OCI-LY3 (cell line): ENCODE results near the gene ANKRD55.

Source experiments
- H2AFZ ChIP-seq: fragments of 200-600, 300-600 bp; shearing (Covaris generic); 2 replicates; pipeline ENCODE4 v1.6.0; 2014; ENCODE audit warnings: antibody characterized with exemption, low read depth, low read length
- H3K27ac ChIP-seq: fragments of 200-600, 300-600 bp; sonication (generic); 2 replicates; pipeline ENCODE4 v1.5.1; 2014; ENCODE audit warnings: mild to moderate bottlenecking, low read length, moderate library complexity, mixed read lengths
- H3K27me3 ChIP-seq: fragments of 200-600, 300-600 bp; sonication (generic); 2 replicates; pipeline ENCODE4 v1.6.1; 2014; ENCODE audit warnings: low read depth, low read length, mixed read lengths
- H3K36me3 ChIP-seq: fragments of 200-600, 300-600 bp; sonication (generic); replicated peaks from 2 replicates; pipeline ENCODE3; 2014; ENCODE audit warnings: low read depth, low read length, mixed read lengths
- H3K4me1 ChIP-seq: fragments of 300-600, 200-600 bp; sonication (generic); 2 replicates; pipeline ENCODE4 v1.6.1; 2014; ENCODE audit warnings: low read length, mixed read lengths
- H3K4me2 ChIP-seq: fragments of 200-600, 300-600 bp; sonication (generic); 2 replicates; pipeline ENCODE4 v1.6.1; 2014; ENCODE audit warnings: low read length, mixed read lengths
- H3K4me3 ChIP-seq: fragments of 300-600, 200-600 bp; sonication (generic); 2 replicates; pipeline ENCODE4 v1.5.1; 2014; ENCODE audit warnings: antibody characterized with exemption, mild to moderate bottlenecking, low read length, moderate library complexity
- H3K79me2 ChIP-seq: fragments of 300-600, 200-600 bp; shearing (Covaris generic); 2 replicates; pipeline ENCODE4 v1.6.1; 2014; ENCODE audit warnings: mild to moderate bottlenecking, low read length, mixed read lengths
- H3K9ac ChIP-seq: fragments of 300-600, 200-600 bp; shearing (Covaris generic); 2 replicates; pipeline ENCODE4 v1.6.0; 2014; ENCODE audit warnings: mild to moderate bottlenecking, low read length, moderate library complexity
- H3K9me3 ChIP-seq: fragments of 200-600, 300-600 bp; shearing (Covaris generic); 2 replicates; pipeline ENCODE4 v1.6.1; 2014; ENCODE audit warnings: low read length, mixed read lengths; ENCODE audit not compliant: insufficient read depth
- H4K20me1 ChIP-seq: fragments of 200-600, 300-600 bp; sonication (generic); 2 replicates; pipeline ENCODE4 v1.6.1; 2016; ENCODE audit warnings: low read length, mixed read lengths; ENCODE audit not compliant: insufficient read depth
- EZH2phosphoT487 ChIP-seq: fragments of 200-600 bp; shearing (Covaris generic); IDR thresholded peaks from 2 replicates; pipeline ENCODE4 v1.6.1; 2018; ENCODE audit warnings: antibody characterized with exemption, mixed run types, low read depth
- TF ChIP-seq, protein P1 (sequence below): fragments of 200-600, 300-600 bp; sonication (generic); IDR thresholded peaks from 2 replicates; pipeline ENCODE4 v1.5.1; 2014; ENCODE audit warnings: antibody characterized with exemption, low read length, low read depth

The ANKRD55 gene

DNA sequence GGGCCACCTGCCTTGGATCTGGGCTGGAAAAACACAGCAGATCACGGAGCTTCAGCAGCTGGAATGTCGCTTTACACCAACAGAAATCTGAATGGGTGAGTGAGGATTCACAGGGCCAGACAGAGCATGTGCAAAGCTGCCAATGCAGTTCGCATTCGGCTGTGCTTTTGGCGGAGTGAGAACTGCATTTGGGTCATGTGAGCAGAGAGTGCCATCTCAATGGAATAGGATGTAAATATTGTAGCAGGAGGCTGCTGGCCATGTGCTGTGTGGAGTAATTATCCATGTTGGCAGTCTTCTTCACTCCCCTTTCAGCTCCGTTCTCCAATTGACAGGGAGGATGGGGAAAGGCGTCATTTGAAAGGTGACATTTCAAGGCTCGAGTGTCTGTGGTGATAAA lies at the start of gene ANKRD55:
TSS of gene ANKRD55 (minus strand) at position 101 of the 400 bp plus-strand sequence. CDS start 417 bp downstream, outside the sequence.
- no peak within 1 kb of the TSS for H2AFZ ChIP-seq
- peaks cover 7% of the 10 kb centered on the region for H3K27me3 ChIP-seq
- no peak within 1 kb of the TSS for H3K27ac ChIP-seq
- H4K20me1 ChIP-seq, result no peaks in the 10 kb centered on the region
- no peak for TF ChIP-seq EZH2phosphoT487
- TF ChIP-seq, protein P1, sequence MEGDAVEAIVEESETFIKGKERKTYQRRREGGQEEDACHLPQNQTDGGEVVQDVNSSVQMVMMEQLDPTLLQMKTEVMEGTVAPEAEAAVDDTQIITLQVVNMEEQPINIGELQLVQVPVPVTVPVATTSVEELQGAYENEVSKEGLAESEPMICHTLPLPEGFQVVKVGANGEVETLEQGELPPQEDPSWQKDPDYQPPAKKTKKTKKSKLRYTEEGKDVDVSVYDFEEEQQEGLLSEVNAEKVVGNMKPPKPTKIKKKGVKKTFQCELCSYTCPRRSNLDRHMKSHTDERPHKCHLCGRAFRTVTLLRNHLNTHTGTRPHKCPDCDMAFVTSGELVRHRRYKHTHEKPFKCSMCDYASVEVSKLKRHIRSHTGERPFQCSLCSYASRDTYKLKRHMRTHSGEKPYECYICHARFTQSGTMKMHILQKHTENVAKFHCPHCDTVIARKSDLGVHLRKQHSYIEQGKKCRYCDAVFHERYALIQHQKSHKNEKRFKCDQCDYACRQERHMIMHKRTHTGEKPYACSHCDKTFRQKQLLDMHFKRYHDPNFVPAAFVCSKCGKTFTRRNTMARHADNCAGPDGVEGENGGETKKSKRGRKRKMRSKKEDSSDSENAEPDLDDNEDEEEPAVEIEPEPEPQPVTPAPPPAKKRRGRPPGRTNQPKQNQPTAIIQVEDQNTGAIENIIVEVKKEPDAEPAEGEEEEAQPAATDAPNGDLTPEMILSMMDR, result no peak
- H3K4me3 ChIP-seq, result no peak within 1 kb of the TSS
- H3K4me1 ChIP-seq, result no peaks in the 10 kb centered on the region
- no peak within 1 kb of the TSS for H3K9ac ChIP-seq
- no peaks in the 10 kb centered on the region for H3K9me3 ChIP-seq
- H3K36me3 ChIP-seq, result no peaks in the 10 kb centered on the region
- H3K79me2 ChIP-seq, result no peaks in the 10 kb centered on the region
- H3K4me2 ChIP-seq, result no peak within 1 kb of the TSS

DNA sequence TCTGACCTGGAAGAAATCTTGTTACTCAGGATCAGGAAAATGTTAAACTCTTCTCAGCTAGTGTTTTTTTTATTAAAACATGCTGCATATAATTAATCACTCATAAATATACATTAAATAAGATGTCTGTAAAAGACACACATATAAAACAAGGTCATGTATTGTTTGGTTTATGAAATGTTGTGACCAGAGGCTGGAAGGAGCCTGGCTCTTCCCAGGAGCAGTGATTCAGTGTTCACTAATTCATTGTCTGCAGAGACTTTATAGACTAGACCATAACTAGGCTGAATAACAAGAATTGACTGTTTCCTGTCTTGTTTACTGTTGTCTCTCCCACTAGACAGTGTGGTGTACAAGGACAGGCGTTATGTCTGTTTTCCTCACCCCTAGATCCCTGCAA lies 49.1 kb upstream of the ANKRD55 start:
- no peaks in the 10 kb centered on the region for H3K4me1 ChIP-seq
- no peak for TF ChIP-seq EZH2phosphoT487
- TF ChIP-seq, protein P1, result no peak
- no peak overlapping the region for H3K4me2 ChIP-seq
- H3K9ac ChIP-seq, result no peak overlapping the region
- H3K36me3 ChIP-seq, result no peaks in the 10 kb centered on the region
- H3K27ac ChIP-seq, result no peak overlapping the region
- no peak overlapping the region for H2AFZ ChIP-seq
- H4K20me1 ChIP-seq, result no peaks in the 10 kb centered on the region
- H3K9me3 ChIP-seq, result no peaks in the 10 kb centered on the region
- H3K27me3 ChIP-seq, result no peaks in the 10 kb centered on the region
- H3K4me3 ChIP-seq, result no peak overlapping the region
- H3K79me2 ChIP-seq, result no peaks in the 10 kb centered on the region

DNA sequence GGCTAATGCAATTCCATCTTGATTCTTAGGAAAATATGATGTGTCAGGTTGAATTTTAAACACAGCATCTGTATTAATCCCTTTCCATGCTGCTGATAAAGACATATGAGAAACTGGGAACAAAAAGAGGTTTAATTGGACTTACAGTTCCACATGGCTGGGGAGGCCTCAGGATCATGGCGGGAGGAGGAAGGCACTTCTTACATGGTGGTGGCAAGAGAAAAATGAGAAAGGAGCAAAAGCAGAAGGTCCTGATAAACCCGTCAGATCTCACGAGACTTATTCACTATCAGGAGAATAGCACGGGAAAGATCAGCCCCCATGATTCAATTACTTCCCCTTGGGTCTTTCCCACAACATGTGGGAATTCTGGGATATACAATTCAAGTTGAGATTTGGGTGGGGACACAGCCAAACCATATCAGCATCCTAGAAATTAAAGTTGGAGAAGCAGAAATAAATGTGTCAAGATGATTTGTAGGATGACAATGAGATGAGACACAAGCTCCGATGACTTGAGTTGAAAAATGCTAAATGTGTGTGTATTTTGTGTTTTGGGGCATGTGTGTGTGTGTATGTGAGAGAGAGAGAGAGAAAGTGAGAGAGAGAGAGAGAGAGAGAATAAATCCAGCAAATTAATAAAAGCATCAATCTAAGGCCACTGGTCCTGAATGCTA lies 48.5 kb upstream of the ANKRD55 start:
- no peaks in the 10 kb centered on the region for H3K79me2 ChIP-seq
- TF ChIP-seq, protein P1, result no peak
- TF ChIP-seq EZH2phosphoT487, result no peak
- no peak overlapping the region for H3K9ac ChIP-seq
- no peaks in the 10 kb centered on the region for H4K20me1 ChIP-seq
- H2AFZ ChIP-seq, result no peak overlapping the region
- H3K4me1 ChIP-seq, result no peaks in the 10 kb centered on the region
- H3K36me3 ChIP-seq, result no peaks in the 10 kb centered on the region
- H3K4me3 ChIP-seq, result no peak overlapping the region
- H3K27me3 ChIP-seq, result no peaks in the 10 kb centered on the region
- H3K9me3 ChIP-seq, result no peaks in the 10 kb centered on the region
- no peak overlapping the region for H3K4me2 ChIP-seq
- no peak overlapping the region for H3K27ac ChIP-seq

DNA sequence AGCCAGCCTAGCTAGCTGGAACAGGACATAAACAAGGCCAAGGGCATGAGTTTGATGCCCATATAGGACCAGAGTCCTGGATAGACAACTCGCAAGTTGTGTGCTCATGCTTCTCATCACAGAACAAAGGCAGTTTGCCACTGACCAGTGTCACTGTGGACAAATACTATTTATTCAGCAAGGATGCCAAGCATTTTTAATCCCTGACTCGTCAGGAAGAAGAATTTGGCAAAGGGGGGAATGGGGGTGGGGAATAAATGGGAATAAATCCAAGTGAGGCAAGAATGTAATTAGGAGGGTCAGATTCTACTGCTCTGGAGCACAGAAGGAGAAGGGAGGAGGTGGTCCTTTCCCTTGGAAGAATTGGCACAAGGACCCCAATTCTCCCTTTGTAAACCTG lies 46.8 kb upstream of the ANKRD55 start:
- TF ChIP-seq, protein P1, result no peak
- no peak for TF ChIP-seq EZH2phosphoT487
- no peak overlapping the region for H3K9ac ChIP-seq
- H3K27me3 ChIP-seq, result no peaks in the 10 kb centered on the region
- H3K79me2 ChIP-seq, result no peaks in the 10 kb centered on the region
- H3K9me3 ChIP-seq, result no peaks in the 10 kb centered on the region
- no peak overlapping the region for H3K4me3 ChIP-seq
- no peaks in the 10 kb centered on the region for H3K4me1 ChIP-seq
- H3K4me2 ChIP-seq, result no peak overlapping the region
- no peaks in the 10 kb centered on the region for H3K36me3 ChIP-seq
- H2AFZ ChIP-seq, result no peak overlapping the region
- no peak overlapping the region for H3K27ac ChIP-seq
- no peaks in the 10 kb centered on the region for H4K20me1 ChIP-seq
